ENCODE measurements around the gene SRMS. TPM values are rescaled to one million over a fixed set of nuclear protein-coding genes. Genes with fewer than 3 reads are reported as not detected.

The SRMS gene
- total RNA-seq, 4 donors from 2014 or later, result not detected

DNA sequence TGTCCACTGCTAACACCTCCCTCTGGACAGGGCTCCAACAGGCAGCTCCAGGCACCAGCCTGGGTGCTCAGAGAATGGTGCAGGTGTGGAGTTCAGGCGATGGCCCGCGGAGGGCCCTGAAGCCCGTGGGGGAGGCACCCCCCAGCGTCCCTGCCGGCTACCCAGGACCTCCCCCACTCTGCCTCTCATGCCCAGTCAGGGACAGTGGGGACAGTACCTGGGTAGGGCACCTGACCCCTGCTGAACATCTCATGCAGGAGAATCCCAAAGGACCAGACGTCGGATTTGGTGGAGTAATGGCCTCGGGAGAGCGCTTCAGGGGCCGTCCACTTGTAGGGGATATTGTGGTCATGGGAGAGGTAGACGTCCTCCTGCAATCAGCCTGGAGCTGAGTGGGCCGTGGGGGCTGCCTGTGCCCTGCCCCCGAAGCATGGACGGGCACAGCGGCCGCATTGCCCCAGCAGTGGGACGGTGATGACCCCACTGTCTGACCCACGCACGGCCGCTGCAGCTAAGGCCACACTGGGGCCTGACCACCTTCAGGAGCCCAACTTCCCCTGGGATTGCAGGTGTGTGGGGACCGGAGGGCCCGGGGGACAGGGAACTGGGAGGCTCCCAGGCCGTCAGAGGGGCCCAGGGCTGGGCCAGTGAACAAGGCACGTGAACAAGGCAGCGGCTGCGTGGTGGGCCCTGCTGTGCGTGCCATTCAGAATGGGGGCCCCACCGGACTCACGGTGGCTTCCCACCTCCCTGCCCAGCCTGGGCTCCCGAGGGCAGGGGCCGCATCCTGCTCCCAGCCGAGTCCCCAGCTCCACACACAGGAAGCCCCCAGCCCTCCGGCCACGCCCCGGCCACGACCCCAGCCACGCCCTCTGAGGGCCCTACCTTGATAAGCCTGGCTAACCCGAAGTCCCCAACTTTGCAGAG lies 17.4 kb downstream of the SRMS start:
- no peaks in the 10 kb centered on the region for H3K4me1 ChIP-seq
- DNase-seq, result no peak
- in situ Hi-C loops (cut with MboI; ENCODE audit: low sequenced_read_pairs in 4 of 4) (loop anchor here in 1 of 4 donors (25.0 kb wide), 1 partner anchor 107 kb away; the partner anchor contains the start of gene GMEB2), intact Hi-C loops (cut with DNase I; ENCODE audit: low total_unique reads) (no loop called here)
- no peak for ATAC-seq
- no peaks in the 10 kb centered on the region for H3K9me3 ChIP-seq
- H3K36me3 ChIP-seq, result no peaks in the 10 kb centered on the region
- H3K27ac ChIP-seq, result no peak overlapping the region
- H3K27me3 ChIP-seq, result peaks cover 31 to 43% (median 38%) of the 10 kb centered on the region in 3 donors
- TF ChIP-seq, protein P1, sequence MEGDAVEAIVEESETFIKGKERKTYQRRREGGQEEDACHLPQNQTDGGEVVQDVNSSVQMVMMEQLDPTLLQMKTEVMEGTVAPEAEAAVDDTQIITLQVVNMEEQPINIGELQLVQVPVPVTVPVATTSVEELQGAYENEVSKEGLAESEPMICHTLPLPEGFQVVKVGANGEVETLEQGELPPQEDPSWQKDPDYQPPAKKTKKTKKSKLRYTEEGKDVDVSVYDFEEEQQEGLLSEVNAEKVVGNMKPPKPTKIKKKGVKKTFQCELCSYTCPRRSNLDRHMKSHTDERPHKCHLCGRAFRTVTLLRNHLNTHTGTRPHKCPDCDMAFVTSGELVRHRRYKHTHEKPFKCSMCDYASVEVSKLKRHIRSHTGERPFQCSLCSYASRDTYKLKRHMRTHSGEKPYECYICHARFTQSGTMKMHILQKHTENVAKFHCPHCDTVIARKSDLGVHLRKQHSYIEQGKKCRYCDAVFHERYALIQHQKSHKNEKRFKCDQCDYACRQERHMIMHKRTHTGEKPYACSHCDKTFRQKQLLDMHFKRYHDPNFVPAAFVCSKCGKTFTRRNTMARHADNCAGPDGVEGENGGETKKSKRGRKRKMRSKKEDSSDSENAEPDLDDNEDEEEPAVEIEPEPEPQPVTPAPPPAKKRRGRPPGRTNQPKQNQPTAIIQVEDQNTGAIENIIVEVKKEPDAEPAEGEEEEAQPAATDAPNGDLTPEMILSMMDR (IDR thresholded peaks at IDR 0.05 in 4 of 5, conservative IDR thresholded peaks at IDR 0.05 in 1 of 5), result no peak
- TF ChIP-seq POLR2A (IDR thresholded peaks at IDR 0.05), result no peak
- no peak overlapping the region for H3K4me3 ChIP-seq

DNA sequence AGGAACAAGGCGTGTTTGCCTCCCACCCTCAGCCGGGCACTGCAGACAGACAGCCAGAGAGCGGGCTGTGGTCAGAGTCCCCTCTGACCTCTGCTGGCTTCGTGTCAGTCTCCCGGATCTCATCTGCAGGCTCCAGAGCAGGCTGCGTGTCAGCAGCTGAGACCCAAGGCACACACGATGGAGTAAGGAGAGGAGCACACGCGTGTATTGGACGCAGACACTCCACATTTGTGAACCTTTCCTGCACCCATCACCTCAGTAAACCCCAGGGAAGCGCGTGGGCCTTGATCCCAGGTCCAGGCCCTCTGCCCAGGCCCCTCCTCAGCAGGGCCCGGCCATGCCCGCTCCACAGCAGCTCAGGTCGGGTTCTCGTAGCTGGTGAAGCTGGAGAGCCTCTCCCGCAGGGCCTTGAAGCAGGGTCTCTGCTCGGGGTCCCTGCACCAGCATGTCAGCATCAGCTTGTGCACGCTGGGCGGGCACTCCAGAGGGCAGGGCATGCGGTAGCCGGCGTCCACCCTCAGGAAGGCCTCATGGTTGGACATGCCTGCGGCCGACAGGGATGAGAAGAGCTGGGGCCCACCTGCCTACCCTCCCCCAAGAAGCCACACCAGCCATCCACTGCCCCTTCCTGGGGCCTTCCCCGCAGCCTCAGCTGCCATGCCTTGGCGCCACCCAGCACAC lies 18.2 kb downstream of the SRMS start:
- H3K36me3 ChIP-seq, result no peaks in the 10 kb centered on the region
- in situ Hi-C loops (cut with MboI; ENCODE audit: low sequenced_read_pairs in 4 of 4), result loop anchor here in 1 of 4 donors (25.0 kb wide), 1 partner anchor 108 kb away; the partner anchor contains the start of gene GMEB2
- DNase-seq (no peak), ATAC-seq (no peak)
- no peak overlapping the region for H3K4me3 ChIP-seq
- intact Hi-C loops (cut with DNase I; ENCODE audit: low total_unique reads), result no loop called here
- no peaks in the 10 kb centered on the region for H3K9me3 ChIP-seq
- no peak overlapping the region for H3K27ac ChIP-seq
- H3K4me1 ChIP-seq, result no peaks in the 10 kb centered on the region
- no peak for TF ChIP-seq POLR2A (IDR thresholded peaks at IDR 0.05)
- TF ChIP-seq, protein P1 (IDR thresholded peaks at IDR 0.05 in 4 of 5, conservative IDR thresholded peaks at IDR 0.05 in 1 of 5), result no peak
- peaks cover 23 to 35% (median 32%) of the 10 kb centered on the region in 3 donors for H3K27me3 ChIP-seq

DNA sequence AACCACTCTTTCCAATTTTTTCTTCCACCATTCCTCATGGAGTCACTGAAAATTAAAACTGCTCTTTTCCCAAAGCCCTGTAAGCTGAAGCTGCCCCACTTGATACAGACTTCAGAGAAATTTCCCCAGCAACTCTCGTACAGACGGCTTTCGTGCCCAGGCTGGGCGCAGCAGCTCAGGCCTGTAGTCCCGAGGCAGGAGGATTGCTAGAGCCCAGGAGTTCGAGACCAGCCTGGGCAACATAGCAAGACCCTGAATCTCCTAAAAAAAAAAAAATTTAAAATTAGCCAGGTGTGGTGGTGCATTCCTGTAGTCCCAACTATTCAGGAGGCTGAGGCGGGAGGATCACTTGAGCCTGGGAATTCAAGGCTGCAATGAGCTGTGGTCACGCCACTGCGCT lies 20.4 kb downstream of the SRMS start:
- in situ Hi-C loops (cut with MboI; ENCODE audit: low sequenced_read_pairs in 4 of 4) (loop anchor here in 1 of 4 donors (25.0 kb wide), 1 partner anchor 110 kb away; the partner anchor contains the start of gene GMEB2), intact Hi-C loops (cut with DNase I; ENCODE audit: low total_unique reads) (no loop called here)
- H3K27ac ChIP-seq, result no peak overlapping the region
- DNase-seq, result no peak
- TF ChIP-seq, protein P1 (IDR thresholded peaks at IDR 0.05 in 4 of 5, conservative IDR thresholded peaks at IDR 0.05 in 1 of 5), result no peak
- no peak for TF ChIP-seq POLR2A (IDR thresholded peaks at IDR 0.05)
- H3K4me1 ChIP-seq, result peaks cover under 1 to 5% of the 10 kb centered on the region in 2 donors
- no peaks in the 10 kb centered on the region for H3K9me3 ChIP-seq
- H3K4me3 ChIP-seq, result no peak overlapping the region
- peaks cover 6 to 17% (median 17%) of the 10 kb centered on the region in 3 donors for H3K27me3 ChIP-seq
- no peaks in the 10 kb centered on the region for H3K36me3 ChIP-seq
- ATAC-seq, result no peak

DNA sequence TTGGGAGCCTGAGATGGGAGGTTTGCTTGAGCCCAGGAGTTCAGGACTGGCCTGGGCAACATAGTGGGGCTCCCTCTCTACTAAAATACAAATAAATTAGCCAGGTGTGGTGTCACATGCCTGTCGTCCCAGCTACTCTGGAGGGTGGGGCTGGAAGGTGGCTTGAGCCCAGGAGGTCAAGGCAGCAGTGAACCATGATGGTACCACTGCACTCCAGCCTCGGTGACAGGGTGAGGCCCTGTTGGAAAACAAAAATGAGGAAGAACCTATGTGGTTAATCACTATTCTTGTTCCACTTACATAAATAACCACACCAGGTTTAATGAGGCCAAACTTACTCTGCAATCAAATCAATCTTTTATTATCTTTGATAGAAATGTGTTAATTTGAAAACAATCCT lies 21.6 kb downstream of the SRMS start:
- H3K27ac ChIP-seq, result no peak overlapping the region
- in situ Hi-C loops (cut with MboI; ENCODE audit: low sequenced_read_pairs in 4 of 4) (loop anchor here in 1 of 4 donors (25.0 kb wide), 1 partner anchor 111 kb away; the partner anchor contains the start of gene GMEB2), intact Hi-C loops (cut with DNase I; ENCODE audit: low total_unique reads) (no loop called here)
- no peak overlapping the region for H3K4me3 ChIP-seq
- ATAC-seq, result no peak
- no peaks in the 10 kb centered on the region for H3K9me3 ChIP-seq
- H3K27me3 ChIP-seq, result peaks cover 6 to 17% (median 12%) of the 10 kb centered on the region in 3 donors
- DNase-seq, result no peak
- TF ChIP-seq POLR2A (IDR thresholded peaks at IDR 0.05), result no peak
- TF ChIP-seq, protein P1 (IDR thresholded peaks at IDR 0.05 in 4 of 5, conservative IDR thresholded peaks at IDR 0.05 in 1 of 5), result no peak
- H3K4me1 ChIP-seq, result peaks cover 8 to 16% of the 10 kb centered on the region in 2 donors
- H3K36me3 ChIP-seq, result no peaks in the 10 kb centered on the region

All from gastrocnemius medialis (tissue), 4 donors.